T-cell (primary cell): ENCODE results near the gene GPR137B. TPM values are rescaled to one million over a fixed set of nuclear protein-coding genes. Genes with fewer than 3 reads are reported as not detected.

Source experiments
- ATAC-seq, 4 experiments: fragments of 200-7000 bp in 3 of 4; fragments of 150-1000 bp in 1 of 4; cut with Tn5 transposase; replicated peaks in 1 of 4; 1 replicate in 3 of 4; 2 replicates in 1 of 4; pipeline ENCODE4 v1.10.0; 2021; ENCODE audit warnings: moderate library complexity in 3 of 4, mild to moderate bottlenecking in 2 of 4, moderate number of reproducible peaks in 1 of 4
- CTCF ChIA-PET, 2 donors: fragments of 300-600 bp; sonication (Branson Sonifier 250); formaldehyde crosslinking; loops; one replicate each; lab custom pipeline; 2022; ENCODE audit warnings: antibody characterized with exemption in 2 of 2; lab: Charles Lee
- POLR2A ChIA-PET, 2 donors: fragments of 300-600 bp; sonication (Branson Sonifier 250); formaldehyde crosslinking; loops; one replicate each; lab custom pipeline; 2022; ENCODE audit warnings: antibody characterized with exemption in 2 of 2; lab: Charles Lee
- DNase-seq, 35 experiments: peaks; one replicate each; pipeline versions ENCODE4 v3.0.0 to v3.0.0-alpha.2; 2013 to 2023
- H3K27ac ChIP-seq: one replicate; pipeline ENCODE4 v1.5.1; 2013; ENCODE audit warnings: low read length
- H3K27me3 ChIP-seq, 2 experiments: replicated peaks in 1 of 2; 1 replicate in 1 of 2; 2 replicates in 1 of 2; pipeline versions ENCODE4 v1.6.1 to v1.7.0; 2013; ENCODE audit warnings: low read length in 1 of 2, mixed read lengths in 1 of 2; ENCODE audit not compliant: control insufficient read depth in 2 of 2, insufficient read depth in 2 of 2; ENCODE audit errors: extremely low read depth in 1 of 2
- H3K36me3 ChIP-seq, 2 donors: 1 replicate in 1 of 2; 2 replicates in 1 of 2; pipeline versions ENCODE4 v1.6.1 to v1.7.0; 2013; ENCODE audit warnings: low read length in 1 of 2; ENCODE audit not compliant: control insufficient read depth in 2 of 2, insufficient read depth in 1 of 2; ENCODE audit errors: extremely low read depth in 1 of 2
- H3K4me1 ChIP-seq, 2 experiments: 1 replicate in 1 of 2; 2 replicates in 1 of 2; pipeline versions ENCODE4 v1.6.1 to v1.7.0; 2013; ENCODE audit warnings: low read length in 2 of 2, mixed read lengths in 1 of 2; ENCODE audit not compliant: insufficient read depth in 2 of 2, control insufficient read depth in 1 of 2; ENCODE audit errors: extremely low read depth in 1 of 2
- H3K4me3 ChIP-seq, 2 donors: 1 replicate in 1 of 2; 2 replicates in 1 of 2; pipeline versions ENCODE4 v1.5.1 to v1.7.0; 2013; ENCODE audit warnings: mild to moderate bottlenecking in 2 of 2, low read length in 1 of 2, moderate library complexity in 1 of 2; ENCODE audit not compliant: control insufficient read depth in 1 of 2; ENCODE audit errors: extremely low read depth in 1 of 2
- H3K9me3 ChIP-seq: 2 replicates; pipeline ENCODE4 v1.7.0; 2013
- H3K27ac Mint-ChIP-seq, 2 donors: one replicate each; pipeline ENCODE4 v1.8.0; 2020 to 2021; ENCODE audit warnings: mild to moderate bottlenecking in 2 of 2, mixed read lengths in 2 of 2
- H3K27me3 Mint-ChIP-seq, 2 donors: one replicate each; pipeline ENCODE4 v1.8.0; 2021 to 2022; ENCODE audit warnings: mixed read lengths in 2 of 2
- H3K36me3 Mint-ChIP-seq: one replicate; pipeline ENCODE4 v1.8.0; 2021; ENCODE audit warnings: mixed read lengths
- H3K4me1 Mint-ChIP-seq, 3 donors: one replicate each; pipeline ENCODE4 v1.8.0; 2020 to 2022; ENCODE audit warnings: mixed read lengths in 3 of 3, mild to moderate bottlenecking in 1 of 3
- H3K4me3 Mint-ChIP-seq, 3 donors: one replicate each; pipeline ENCODE4 v1.8.0; 2020 to 2022; ENCODE audit warnings: mild to moderate bottlenecking in 3 of 3, mixed read lengths in 3 of 3, moderate library complexity in 3 of 3
- H3K9me3 Mint-ChIP-seq, 3 donors: one replicate each; pipeline ENCODE4 v1.8.0; 2020 to 2022; ENCODE audit warnings: mixed read lengths in 3 of 3
- WGBS: methylation state at CpG from one replicate; pipeline ENCODE4 v1.1.5; 2013; ENCODE audit warnings: missing lambda C conversion rate; ENCODE audit not compliant: insufficient coverage; 5-methylcytosine and 5-hydroxymethylcytosine counted together
- total RNA-seq, 35 experiments: library from RNA in 6 of 35; stranded (reverse) in 6 of 35; fragments of 120-200 nt in 1 of 35; gene quantifications; one replicate each; pipeline versions ENCODE4 v1.2.1 to v1.2.4 and lab custom pipeline; 2013 to 2026

Gene GPR137B
- total RNA-seq, 5 donors from 2014 or later (not counting 1 experiment from before 2014, with no cell fraction given): 11.2 to 16.1 (median 12.2) TPM

DNA sequence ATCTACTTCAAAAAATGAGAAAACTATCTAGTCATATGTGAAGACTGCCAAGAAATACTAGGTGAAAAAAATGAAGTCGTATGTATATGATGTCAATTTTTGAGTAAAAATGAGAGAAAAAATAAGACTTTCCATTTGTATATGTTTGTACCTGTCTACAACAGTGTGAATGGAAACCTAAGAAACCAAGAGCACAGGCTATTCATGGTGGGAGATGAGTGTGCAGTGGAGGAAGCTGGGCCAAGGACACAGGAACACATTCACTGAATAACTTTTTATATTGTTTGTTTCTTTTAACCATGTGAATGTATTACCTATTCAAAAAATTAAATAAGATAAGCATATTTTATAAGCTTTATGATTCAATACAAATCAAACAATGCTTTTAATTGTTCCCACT is 72.4 kb downstream of the GPR137B start:
- ATAC-seq (no peak), DNase-seq (no peak)
- ChIA-PET POLR2A (no interaction called here), CTCF (interaction anchor here in 1 of 2 donors (0.5 kb wide), 1 partner anchor 743 kb away, joined by 5 read pairs; no protein-coding TSS in a partner anchor)
- no peak overlapping the region for H3K27ac Mint-ChIP-seq
- no peak overlapping the region for H3K27ac ChIP-seq
- no peaks in the 10 kb centered on the region for H3K9me3 ChIP-seq
- H3K36me3 Mint-ChIP-seq: peaks cover 60% of the 10 kb centered on the region
- no peaks in the 10 kb centered on the region for H3K4me1 Mint-ChIP-seq
- no peaks in the 10 kb centered on the region for H3K27me3 ChIP-seq
- no peaks in the 10 kb centered on the region for H3K27me3 Mint-ChIP-seq
- H3K4me3 Mint-ChIP-seq: no peak overlapping the region
- no CpG with 5 or more reads among the region's 1 CpG for WGBS
- H3K36me3 ChIP-seq: peaks cover 0 to 14% of the 10 kb centered on the region in 2 donors
- no peaks in the 10 kb centered on the region for H3K9me3 Mint-ChIP-seq
- H3K4me1 ChIP-seq: no peaks in the 10 kb centered on the region
- H3K4me3 ChIP-seq: no peak overlapping the region

GRCh38 chr1:236220473-236220872 is 78.1 kb downstream of the GPR137B start:
- ChIA-PET CTCF (no interaction called here), POLR2A (interaction anchor here in 1 of 2 donors (0.7 kb wide), 1 partner anchor 38 kb away, joined by 5 read pairs; no protein-coding TSS in a partner anchor)
- peaks cover 34% of the 10 kb centered on the region for H3K36me3 Mint-ChIP-seq

DNA sequence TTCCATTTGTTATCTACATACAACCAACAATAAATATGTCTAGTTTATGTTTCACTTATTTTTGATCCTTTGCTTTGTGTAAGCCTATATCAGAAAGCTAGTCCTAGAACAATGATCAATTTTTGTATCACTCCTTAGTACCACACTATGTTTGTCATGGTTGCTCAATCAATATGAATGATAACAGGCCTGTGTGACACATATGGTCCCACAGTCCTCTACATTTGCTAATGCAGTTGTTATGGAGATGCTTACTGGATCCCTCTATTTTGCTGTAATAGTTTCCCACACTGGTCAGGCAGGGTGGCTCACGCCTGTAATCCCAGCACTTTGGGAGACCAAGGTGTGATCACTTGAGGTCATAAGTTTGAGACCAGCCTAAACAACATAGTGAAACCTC is 80.3 kb downstream of the GPR137B start:
- no peak overlapping the region for H3K27ac Mint-ChIP-seq
- peaks cover 0 to 17% of the 10 kb centered on the region in 2 donors for H3K36me3 ChIP-seq
- H3K4me3 ChIP-seq: no peak overlapping the region
- H3K9me3 ChIP-seq: no peaks in the 10 kb centered on the region
- ChIA-PET POLR2A (no interaction called here), CTCF (no interaction called here)
- H3K4me1 ChIP-seq: no peaks in the 10 kb centered on the region
- H3K27me3 ChIP-seq: no peaks in the 10 kb centered on the region
- no CpG with 5 or more reads among the region's 1 CpG for WGBS
- H3K4me1 Mint-ChIP-seq: no peaks in the 10 kb centered on the region
- no peak overlapping the region for H3K27ac ChIP-seq
- ATAC-seq (no peak), DNase-seq (no peak)
- H3K9me3 Mint-ChIP-seq: no peaks in the 10 kb centered on the region
- no peak overlapping the region for H3K4me3 Mint-ChIP-seq
- H3K27me3 Mint-ChIP-seq: no peaks in the 10 kb centered on the region
- peaks cover 34% of the 10 kb centered on the region for H3K36me3 Mint-ChIP-seq

More at GRCh38 chr1:236220473-236220872, 78.1 kb downstream of the GPR137B start:
- H3K4me1 Mint-ChIP-seq: no peaks in the 10 kb centered on the region
- Histone ChIP-seq H3K27me3 (no peaks in the 10 kb centered on the region), H3K4me1 (no peaks in the 10 kb centered on the region), H3K4me3 (no peak overlapping the region), H3K36me3 (peaks cover 0 to 11% of the 10 kb centered on the region in 2 donors), H3K9me3 (no peaks in the 10 kb centered on the region), H3K27ac (no peak overlapping the region)
- H3K9me3 Mint-ChIP-seq: no peaks in the 10 kb centered on the region
- H3K27ac Mint-ChIP-seq: no peak overlapping the region
- WGBS: no CpG with 5 or more reads among the region's 1 CpG
- no peak for DNase-seq
- no peak overlapping the region for H3K4me3 Mint-ChIP-seq
- no peaks in the 10 kb centered on the region for H3K27me3 Mint-ChIP-seq
- no peak for ATAC-seq

DNA sequence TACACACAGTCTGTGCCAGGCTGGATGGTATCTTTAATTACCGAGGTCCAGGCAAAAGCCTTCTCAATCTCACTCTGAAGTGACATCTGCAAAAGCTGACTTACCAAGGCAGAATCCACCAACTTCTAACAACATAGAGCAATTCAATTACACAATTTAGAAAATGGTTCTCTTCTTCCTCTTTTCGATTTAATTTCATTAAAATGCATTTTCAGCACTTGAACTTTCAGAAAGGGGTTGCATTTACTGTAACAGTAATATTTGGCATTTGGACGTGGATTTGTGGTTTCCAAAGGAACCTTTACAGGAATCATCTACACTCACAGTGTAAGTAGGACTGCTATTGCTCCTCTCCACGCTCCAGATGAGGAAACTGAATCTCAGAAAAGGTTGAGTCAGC is 86.1 kb downstream of the GPR137B start:
- H3K9me3 ChIP-seq: no peaks in the 10 kb centered on the region
- POLR2A ChIA-PET: no interaction called here
- H3K27me3 ChIP-seq: no peaks in the 10 kb centered on the region
- no peak for DNase-seq
- Mint-ChIP-seq H3K36me3 (peaks cover 29% of the 10 kb centered on the region), H3K4me3 (no peak overlapping the region), H3K4me1 (no peaks in the 10 kb centered on the region), H3K9me3 (no peaks in the 10 kb centered on the region), H3K27ac (no peak overlapping the region), H3K27me3 (no peaks in the 10 kb centered on the region)
- no peaks in the 10 kb centered on the region for H3K4me1 ChIP-seq
- CTCF ChIA-PET: no interaction called here
- H3K27ac ChIP-seq: no peak overlapping the region
- no peak overlapping the region for H3K4me3 ChIP-seq
- peaks cover 0 to 17% of the 10 kb centered on the region in 2 donors for H3K36me3 ChIP-seq
- WGBS: 83% methylated on average over 1 of the region's 4 CpGs
- ATAC-seq: no peak

DNA sequence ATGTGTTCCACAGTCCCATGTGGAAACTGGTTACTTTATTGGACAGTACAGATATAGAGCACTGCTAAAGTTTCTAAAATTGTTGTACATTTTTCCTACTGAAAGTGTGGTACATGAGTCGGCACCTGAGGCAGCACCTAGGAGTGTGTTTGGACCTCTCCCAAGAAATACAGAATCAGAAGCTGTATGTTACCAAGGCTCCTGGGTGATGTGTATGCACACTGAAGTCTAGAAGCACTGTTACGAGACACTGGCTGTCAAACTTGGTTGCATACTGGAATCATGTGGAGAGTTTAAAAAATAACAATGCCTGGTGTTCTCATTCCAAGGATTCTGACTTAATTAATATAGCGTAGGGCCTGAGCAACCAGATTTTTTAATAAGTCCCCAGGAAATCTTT is 92.8 kb downstream of the GPR137B start:
- Histone ChIP-seq H3K4me1 (no peaks in the 10 kb centered on the region), H3K27ac (no peak overlapping the region), H3K4me3 (no peak overlapping the region), H3K27me3 (no peaks in the 10 kb centered on the region), H3K9me3 (no peaks in the 10 kb centered on the region), H3K36me3 (peaks cover 0 to 7% of the 10 kb centered on the region in 2 donors)
- ATAC-seq (no peak), DNase-seq (no peak)
- Mint-ChIP-seq H3K36me3 (peaks cover 26% of the 10 kb centered on the region), H3K4me3 (no peak overlapping the region), H3K27me3 (no peaks in the 10 kb centered on the region), H3K27ac (no peak overlapping the region), H3K9me3 (no peaks in the 10 kb centered on the region), H3K4me1 (no peaks in the 10 kb centered on the region)
- WGBS: 100% methylated on average over 1 of the region's 3 CpGs
- ChIA-PET CTCF (no interaction called here), POLR2A (no interaction called here)

- no peaks in the 10 kb centered on the region for H3K9me3 Mint-ChIP-seq
- ChIA-PET CTCF (interaction anchor here in 1 of 2 donors (0.6 kb wide), 1 partner anchor 448 kb away, joined by 9 read pairs; no protein-coding TSS in a partner anchor), POLR2A (interaction anchor here in 1 of 2 donors (0.5 to 0.7 kb wide), 3 partner anchors 155 to 728 kb away, joined by 3 to 25 read pairs (median 15); partner anchors contain the start of gene EDARADD)
- Histone ChIP-seq H3K27ac (no peak overlapping the region), H3K27me3 (no peaks in the 10 kb centered on the region), H3K4me1 (no peaks in the 10 kb centered on the region), H3K36me3 (peaks cover 0 to 12% of the 10 kb centered on the region in 2 donors), H3K9me3 (no peaks in the 10 kb centered on the region), H3K4me3 (no peak overlapping the region)
- no peaks in the 10 kb centered on the region for H3K4me1 Mint-ChIP-seq
- H3K36me3 Mint-ChIP-seq: peaks cover 37% of the 10 kb centered on the region
- H3K4me3 Mint-ChIP-seq: no peak overlapping the region
- no peak for ATAC-seq
- H3K27ac Mint-ChIP-seq: no peak overlapping the region
- no peak for DNase-seq
- H3K27me3 Mint-ChIP-seq: no peaks in the 10 kb centered on the region
- WGBS: 100% methylated on average over 1 of the region's 1 CpG
Observed at GRCh38 chr1:236239092-236239585, 96.8 kb downstream of the GPR137B start.
